UCSD-AML1 (cell line): Measurements from ENCODE around the gene CHRDL2.

Source experiments
- DNase-seq: peaks from one replicate; lab custom pipeline; 2025; ENCODE audit not compliant: unreplicated experiment; lab: John Stamatoyannopoulos, UW

The CHRDL2 gene

GRCh38 chr11:74748211-74749126, 17.2 kb upstream of the CHRDL2 start, which contains the start of gene RNF169:
TSS of gene RNF169 (plus strand) at chr11:74748849. CDS start at chr11:74748881, 32 bp downstream.
- DNase-seq: peak; percentile 92

GRCh38 chr11:74746868-74747267, 15.6 kb upstream of the CHRDL2 start:
- DNase-seq: no peak

DNA sequence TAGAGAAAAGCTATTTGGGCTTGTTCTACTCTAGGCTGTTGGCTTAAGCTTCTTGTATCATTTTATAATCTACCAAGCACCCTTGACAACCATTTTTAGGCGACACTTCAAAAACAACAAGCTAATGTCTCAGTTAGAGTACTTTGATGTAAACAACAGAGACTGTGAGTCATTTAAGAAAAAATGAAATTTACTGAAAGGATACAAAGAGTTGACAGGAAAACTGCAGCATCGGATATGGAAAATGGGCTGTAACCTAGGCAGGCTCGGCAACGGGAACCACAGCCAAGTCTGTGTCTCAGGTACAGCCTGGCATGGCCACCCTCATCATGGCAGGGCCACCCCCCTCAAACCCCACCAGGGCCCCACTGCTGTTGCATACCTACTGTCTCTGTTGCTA, 13.1 kb upstream of the CHRDL2 start:
- no peak for DNase-seq

DNA sequence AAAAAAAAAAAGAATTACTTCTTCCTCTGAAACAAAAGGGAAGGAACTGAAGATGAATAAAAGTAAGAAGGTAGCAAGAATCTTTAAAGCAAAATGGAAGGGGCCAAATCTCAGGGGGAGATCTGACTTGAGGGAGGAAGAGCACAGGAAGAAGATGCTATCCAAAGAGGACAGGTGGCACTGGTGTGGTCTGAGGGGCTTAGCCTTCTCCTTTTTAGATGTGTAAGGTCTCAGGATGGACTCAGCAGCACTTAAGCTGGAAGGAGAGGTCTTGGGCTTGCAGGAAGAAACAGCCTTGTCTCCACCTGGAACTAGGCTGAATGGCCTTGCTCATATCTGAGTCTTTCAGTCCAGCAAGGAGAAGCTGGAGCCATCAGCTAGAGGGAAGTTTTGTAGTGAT, 12.4 kb upstream of the CHRDL2 start:
- DNase-seq: no peak

- DNase-seq: no peak
Observed at GRCh38 chr11:74742070-74742469, 10.8 kb upstream of the CHRDL2 start.

GRCh38 chr11:74739546-74740270, 8.5 kb upstream of the CHRDL2 start:
- peak; percentile 41 for DNase-seq

DNA sequence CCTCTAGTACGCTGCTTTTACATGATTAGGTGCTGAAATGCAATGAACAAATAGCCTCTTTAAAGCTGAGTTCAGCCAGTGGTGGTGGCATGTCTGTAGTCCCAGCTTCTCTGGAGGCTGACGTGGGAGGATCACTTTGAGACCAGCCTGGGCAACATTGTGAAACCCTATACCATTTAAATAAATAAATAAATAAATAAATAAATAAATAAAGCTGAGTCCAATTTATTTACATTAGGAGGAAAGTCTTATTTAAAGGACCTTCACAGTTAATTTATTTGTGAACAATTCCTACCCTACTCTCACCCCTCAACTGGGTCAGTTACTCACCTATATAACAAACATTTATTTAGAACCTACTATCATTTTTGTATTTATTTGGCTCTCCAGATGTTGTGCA, 4.8 kb upstream of the CHRDL2 start:
- no peak for DNase-seq

DNA sequence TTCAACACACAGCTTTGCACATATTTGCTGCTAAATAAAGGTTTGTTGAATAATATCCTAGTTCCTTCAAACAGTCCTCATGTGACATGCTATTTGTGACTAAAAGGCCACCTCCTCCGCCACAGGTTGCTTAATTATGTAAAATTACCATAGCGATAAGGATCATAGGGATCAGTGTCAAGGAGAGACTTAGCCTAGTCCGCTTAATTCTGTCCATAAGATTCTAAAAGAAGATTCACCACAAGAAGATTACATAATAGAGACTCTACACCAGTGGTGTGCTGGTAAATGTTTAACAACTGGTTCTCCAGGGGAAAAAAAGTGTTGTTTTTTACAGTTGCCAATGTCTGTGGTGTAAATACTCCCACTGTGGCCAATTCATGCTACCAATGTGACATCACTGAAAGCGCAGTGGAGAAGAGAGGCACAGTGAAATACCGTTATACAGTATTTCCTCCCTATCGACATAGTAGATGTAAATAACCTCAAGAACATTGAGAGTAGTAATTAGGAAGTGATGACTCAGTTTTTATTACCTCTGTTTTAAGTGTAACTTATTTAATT, 4.2 kb upstream of the CHRDL2 start:
- DNase-seq: no peak

- no peak for DNase-seq
Observed at GRCh38 chr11:74734559-74734925, 3.3 kb upstream of the CHRDL2 start.

GRCh38 chr11:74730571-74731260, 510 bp downstream of the CHRDL2 start:
- no peak for DNase-seq

DNA sequence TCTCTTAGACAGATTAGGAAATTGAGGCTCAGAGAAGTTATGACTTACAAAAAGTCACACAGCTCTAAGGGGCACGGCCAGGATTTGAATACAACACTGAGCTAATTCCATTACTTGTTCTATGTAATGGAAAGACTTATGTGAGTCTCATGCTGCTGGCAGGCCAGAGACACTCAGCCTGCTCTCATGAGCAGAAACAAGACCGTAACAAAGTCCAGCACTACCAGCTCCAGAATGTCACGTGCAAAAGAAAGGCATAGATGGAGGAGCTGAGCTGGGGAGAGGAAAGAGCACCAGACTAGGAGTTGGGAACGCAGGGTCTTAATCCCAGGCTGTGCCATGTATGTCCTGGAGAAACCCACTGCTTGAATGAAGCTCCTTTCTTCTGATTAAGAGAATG, 1.8 kb downstream of the CHRDL2 start:
- no peak for DNase-seq

- peak; percentile 56 for DNase-seq
Observed at GRCh38 chr11:74726547-74727182, 4.6 kb downstream of the CHRDL2 start.

GRCh38 chr11:74725701-74726100, 5.5 kb downstream of the CHRDL2 start:
- DNase-seq: no peak

GRCh38 chr11:74723511-74723910, 7.7 kb downstream of the CHRDL2 start:
- DNase-seq: no peak

DNA sequence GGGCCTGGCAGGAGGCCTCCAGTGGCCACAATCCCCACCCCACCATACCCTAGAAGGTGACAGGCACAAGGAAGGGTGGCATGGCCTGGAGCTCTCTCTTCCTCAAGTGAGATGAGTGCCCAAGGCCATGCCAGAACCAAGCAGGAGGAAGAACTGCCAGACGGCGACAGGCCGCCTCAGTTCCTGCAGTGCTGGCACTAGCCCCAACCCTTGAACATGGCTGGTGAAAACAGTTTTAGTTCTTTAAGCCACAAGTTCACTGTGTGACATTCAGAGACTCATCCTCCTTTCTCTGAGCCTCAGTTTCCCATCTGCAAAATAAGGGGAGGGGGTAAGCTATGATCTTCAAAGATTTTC, 9.8 kb downstream of the CHRDL2 start:
- no peak for DNase-seq

GRCh38 chr11:74720596-74721478, 10.4 kb downstream of the CHRDL2 start:
- DNase-seq: no peak

GRCh38 chr11:74719011-74719410, 12.2 kb downstream of the CHRDL2 start:
- no peak for DNase-seq

- no peak for DNase-seq
Observed at GRCh38 chr11:74717221-74717969, 13.8 kb downstream of the CHRDL2 start.

DNA sequence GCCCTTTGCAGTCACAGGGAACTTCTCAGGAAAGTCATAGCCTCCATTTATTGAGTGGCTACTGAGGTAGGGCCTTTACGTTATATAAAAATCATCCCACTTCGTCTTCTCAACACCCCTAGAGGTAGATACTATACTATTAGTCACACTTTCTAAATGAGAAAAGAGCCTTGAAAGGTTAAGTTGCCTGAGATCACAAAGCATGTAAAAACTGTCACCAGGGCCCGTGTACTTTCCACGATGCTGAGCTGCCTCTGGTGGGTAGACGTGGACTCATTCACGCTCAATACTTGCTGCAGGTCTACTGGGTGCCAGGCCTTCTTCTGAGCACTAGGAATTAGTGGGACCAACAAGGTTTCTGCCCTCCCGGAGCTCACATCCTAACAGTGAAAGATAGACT, 16.3 kb downstream of the CHRDL2 start:
- no peak for DNase-seq
